ENCODE results near the gene KCNQ4.

DNA sequence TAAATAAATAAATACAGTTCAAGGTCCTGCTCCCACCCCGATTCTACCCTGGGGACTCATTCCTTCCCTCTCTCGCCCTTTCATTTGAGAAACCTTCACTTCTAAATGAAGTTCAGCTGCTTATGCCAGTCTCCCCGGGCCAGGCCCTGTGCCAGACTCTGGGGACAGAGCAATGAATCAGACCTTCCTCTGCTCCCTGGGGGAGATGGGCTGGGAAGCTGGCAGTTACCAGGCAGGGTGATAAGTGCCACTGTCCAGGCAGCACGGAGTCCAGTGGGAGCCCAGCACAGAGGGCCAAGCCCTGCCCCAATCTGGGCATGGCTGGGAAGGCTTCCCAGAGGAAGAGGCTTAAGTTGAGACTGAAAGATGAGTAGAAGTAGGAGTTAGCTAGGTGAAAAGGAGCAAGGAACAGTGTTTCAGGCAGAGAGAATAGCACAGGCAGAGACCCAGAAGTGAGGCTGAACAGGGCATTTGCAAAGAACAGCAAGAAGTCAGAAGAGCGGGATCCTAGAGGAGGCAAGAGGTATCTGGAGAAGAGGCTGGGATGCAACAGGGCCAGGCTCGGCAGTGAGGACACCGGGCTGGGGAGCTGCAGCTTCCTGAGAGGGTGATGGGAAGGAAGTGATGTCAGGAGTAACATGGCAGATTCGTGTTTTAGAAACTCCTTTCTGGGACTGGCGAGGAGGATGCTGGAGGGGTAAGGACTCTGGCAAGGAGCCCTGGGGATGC, 13.5 kb downstream of the KCNQ4 start:
- TF ChIP-seq POLR2A (IDR thresholded peaks at IDR 0.05; ENCODE audit: low read depth, low read length) (no peak), POLR2AphosphoS5 (IDR thresholded peaks at IDR 0.05; ENCODE audit: low read depth, low read length) (no peak)

All from GM12892 (cell line).